GM19035 (cell line): ENCODE results near the gene HINT1.
"Not testable (repeated sequence)": the region's sequence is repeated elsewhere in the genome, so short reads cannot be mapped to it uniquely, and the experiment has no call there.

Source experiments
- ATAC-seq: cut with Tn5 transposase; IDR thresholded peaks from one replicate; pipeline ENCODE4 v1.9.1; 2021; ENCODE audit not compliant: unreplicated experiment

HINT1 gene

DNA sequence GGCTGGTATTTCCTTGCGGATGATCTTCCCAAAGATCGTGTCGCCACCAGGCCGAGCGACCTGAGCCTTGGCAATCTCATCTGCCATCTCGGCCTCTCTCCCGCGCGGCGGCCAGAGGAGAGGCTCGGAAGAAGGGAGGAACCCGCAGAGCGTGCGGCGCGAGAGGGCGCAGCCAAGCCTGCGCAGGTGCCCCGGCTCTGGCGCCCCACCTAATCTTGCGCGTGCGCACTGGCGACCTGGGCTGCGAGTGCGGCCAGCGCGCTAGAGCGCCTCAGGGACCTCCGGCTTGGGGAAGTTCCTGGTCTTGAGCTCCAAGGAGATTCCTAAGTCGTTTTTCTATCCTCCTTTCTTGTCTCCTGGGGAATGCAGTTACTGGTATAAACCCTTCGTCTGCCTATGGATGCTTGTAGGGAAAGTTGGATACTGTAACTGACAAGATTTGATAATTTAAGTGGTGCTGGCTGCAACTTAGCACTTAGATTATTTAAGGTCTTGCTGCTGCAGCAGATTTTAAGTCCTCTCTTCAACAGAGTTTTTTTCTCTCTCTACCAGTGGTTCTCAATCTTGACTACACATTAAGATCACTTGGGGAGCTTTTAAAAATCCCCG is at the start of gene HINT1:
TSS of gene HINT1 (minus strand) at position 138 of the 609 bp plus-strand sequence. CDS start at position 87, 51 bp downstream.
- ATAC-seq, result peak; percentile 84

DNA sequence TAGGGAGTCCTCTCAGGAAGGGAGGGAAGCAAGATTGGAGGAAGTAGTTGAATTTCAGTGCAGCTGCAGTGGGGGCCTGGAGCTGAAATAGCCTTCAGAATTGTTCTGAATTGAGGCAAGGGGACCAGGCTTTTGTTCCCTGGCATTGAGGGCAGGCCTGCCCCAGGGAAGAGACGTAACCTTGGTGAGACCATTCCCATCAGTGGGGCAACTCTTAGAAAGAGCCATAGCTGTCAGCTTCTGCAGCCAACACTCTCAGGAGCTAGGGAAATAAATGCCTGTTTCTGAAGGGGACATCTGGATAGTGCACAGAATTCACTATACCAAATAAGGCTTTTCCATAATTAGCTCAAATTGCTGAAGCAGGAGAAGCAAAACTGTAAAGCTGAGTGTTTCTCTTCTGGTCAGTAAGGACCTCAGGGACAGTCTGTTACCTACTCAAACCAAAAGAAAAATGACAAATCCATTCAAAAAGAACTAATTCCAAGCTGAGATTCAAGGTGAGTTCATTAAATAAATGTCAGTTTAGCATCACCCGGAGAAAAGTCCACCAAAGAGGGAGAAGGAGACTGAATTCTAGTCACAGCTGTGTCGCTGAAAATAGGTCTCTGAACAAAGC is 49.7 kb upstream of the HINT1 start:
- ATAC-seq, result no peak

DNA sequence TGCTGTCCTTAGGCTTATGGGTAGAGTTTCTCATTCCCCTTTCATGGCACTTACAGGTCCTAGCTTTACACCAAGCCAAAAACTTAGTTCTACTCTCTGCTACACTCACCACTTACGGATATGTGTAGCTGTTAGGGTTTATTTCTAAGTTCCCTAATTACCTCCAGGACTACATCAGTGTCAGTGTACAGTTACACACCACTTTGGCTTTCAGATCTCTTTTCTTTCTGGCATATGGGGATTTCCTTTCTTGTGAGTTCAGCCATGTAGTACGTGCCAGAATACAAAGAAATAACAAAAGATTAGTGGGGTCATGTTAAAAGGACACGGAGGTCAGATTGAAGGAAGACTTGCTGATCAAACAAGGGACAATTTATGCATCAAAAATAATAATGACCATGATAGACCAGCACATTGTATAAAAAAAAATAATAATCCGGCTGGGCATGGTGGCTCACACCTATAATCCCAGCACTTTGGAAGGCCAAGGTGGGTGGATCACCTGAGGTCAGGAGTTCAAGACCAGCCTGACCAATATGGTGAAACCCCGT is 47.5 kb upstream of the HINT1 start:
- no peak for ATAC-seq

DNA sequence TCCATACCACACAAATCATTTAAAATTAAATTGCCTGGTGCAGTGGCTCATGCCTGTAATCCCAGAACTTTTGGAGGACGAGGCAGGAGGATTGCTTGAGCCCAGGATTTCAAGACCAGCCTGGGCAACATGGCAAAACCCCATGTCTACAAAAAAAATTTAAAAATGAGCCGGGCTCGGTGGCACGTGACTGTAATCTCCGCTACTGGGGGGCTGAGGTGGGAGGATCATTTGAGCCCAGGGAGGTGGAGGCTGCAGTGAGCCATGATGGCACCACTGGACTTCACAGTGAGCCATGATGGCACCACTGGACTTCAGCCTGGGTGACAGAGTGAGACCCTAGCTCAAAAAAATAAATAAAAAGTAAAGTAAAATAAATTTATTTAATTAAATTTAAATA is 46.6 kb upstream of the HINT1 start:
- ATAC-seq, result no peak

DNA sequence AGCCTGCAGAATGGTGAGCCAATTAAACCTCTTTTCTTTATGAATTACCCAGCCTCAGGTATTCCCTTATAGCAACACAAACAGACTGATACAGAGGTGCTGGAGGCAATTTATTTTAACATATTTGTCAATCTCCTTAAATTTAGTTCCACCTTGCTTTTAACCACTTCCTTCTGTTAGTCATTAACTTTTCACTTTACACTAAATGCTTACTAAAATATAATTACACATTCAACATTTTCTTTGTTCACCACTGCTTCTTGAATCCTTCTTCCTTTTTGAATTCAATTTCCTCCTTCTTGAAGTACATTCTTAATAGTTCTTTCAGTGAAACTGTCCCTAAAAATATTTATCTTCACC is 45.1 kb upstream of the HINT1 start:
- no peak for ATAC-seq

DNA sequence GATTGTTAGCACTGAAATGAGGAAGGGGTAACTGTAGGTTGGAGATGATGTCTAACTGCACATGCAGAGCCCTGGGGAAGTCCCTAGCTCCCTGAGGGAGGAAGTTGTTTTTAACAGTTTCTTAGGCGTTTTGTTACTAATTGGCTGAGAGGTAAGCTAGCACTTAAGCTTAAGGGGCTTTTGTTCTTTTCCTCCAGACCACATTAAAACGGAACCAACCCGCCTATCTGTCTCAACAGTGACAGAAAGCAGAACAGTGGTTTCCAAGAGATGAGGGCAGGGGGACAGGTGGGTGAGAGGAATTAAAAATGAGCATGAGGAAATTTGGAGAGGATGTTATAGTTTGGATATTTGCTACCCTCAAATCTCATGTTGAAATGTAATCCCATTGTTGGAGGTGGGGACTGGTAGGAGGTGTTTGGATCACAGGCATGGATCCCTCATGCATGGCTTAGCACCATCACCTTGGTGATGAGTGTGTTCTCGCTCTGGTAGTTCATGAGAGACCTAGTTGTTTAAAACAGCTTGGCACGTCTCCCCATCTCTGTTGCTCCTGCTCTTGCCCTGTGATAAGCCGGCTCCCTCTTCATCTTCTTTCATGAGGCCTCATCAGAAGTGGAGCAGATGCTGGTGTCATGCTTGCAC is 44.6 kb upstream of the HINT1 start:
- ATAC-seq, result peak; percentile 93

DNA sequence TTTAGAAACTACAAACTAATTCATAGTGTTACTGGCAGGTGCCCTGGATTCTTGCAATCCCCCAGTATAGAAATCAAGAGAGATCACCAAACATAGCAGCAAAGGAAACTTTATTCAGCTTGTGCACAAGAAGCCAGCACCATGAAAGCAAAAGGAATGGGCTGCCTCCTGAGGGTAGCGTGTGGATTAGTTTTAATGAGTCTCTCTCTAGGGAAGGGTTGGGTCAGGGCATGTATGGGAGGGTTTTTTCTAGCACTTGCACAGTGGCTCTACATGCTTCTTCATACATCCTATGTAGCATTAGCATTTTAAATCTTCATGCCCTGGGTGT is 44.1 kb upstream of the HINT1 start:
- no peak for ATAC-seq

DNA sequence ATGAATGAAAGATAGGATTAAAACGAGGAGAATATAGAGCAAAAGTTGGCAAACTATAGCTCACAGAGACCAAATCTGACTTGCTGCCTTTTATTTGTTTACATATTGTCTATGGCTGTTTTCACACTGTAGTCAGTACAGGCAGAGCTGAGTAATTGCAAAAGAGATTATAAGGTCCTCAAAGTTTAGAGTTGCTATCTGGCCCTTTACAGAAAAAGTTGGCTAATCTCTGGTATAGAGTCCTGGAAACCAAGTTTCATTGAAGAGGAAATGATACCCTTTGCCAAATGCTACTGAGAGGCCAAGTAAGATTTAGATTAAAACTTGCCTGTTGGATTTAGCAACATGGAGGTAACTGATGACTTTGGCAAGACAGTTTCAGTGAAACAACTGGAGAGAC is 41.7 kb upstream of the HINT1 start:
- ATAC-seq, result no peak

DNA sequence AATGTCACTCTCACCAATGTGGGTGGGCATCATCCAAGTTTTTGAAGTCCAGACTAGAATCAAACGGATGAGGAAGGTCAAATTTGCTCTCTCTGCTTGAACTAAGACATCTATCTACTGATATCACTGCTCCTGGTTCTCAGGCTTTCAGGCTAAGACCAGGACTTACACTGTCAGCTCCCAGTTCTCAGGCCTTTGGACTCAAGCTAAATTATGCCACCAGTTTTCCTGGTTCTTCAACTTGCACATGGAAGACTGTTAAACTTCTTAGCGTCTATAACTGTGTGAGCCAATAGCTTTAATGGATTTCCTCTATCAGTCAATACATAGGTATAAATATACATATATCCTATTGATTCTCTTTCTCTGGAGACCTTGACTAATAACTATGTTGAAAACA is 41.0 kb upstream of the HINT1 start:
- ATAC-seq, result no peak

DNA sequence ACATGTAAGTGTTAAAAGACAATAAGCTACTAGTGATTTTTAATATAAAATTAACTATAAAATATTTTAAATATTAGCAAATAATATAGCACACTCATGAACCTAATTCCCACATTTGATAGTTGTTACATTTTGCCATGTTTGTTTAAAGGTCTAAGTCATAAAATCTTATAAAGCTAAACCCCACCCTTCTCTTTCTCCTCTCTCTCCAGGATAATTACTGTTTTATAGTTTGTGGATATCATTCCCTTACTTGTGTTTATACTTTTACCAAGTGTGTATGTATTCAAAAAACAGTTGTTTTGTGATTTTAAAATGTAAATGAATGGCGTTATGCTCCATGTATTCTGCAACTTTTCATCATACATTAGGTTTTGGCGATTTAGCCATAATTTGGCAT is 39.9 kb upstream of the HINT1 start:
- ATAC-seq, result no peak

DNA sequence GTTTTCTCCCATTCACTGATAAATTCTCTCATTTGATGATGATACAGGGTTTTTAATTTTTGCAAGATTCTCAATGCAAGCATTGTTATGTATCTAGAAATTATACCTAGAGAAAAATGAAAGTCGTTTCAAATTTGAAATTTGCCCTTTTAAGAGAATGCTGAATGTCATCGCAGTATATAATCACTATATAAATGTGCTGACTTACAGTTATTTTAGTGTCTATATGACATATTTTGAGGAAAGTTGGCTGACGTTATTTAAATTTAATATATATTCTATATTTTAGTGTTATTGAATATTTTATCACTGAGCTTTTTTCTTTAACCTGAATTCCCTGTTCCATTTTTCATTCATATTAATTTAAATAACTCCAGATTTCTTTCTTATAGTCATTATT is 35.5 kb upstream of the HINT1 start:
- ATAC-seq, result no peak

DNA sequence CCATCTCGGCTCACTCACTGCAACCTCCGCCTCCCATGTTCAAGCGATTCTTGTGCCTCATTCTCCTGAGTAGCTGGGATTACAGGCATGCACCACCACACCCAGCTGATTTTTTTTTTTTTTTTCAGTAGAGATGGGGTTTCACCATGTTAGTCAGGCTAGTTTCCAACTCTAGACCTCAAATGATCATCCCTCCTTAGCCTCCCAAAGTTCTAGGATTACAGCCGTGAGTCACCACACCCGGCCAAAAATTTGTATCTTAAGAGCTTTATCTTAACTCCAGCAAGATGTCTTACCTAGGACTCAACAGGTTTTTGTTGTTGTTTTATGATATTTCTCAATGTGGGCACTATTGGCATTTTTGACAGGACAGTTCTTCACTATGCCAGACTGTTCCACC is 33.6 kb upstream of the HINT1 start:
- no peak for ATAC-seq

DNA sequence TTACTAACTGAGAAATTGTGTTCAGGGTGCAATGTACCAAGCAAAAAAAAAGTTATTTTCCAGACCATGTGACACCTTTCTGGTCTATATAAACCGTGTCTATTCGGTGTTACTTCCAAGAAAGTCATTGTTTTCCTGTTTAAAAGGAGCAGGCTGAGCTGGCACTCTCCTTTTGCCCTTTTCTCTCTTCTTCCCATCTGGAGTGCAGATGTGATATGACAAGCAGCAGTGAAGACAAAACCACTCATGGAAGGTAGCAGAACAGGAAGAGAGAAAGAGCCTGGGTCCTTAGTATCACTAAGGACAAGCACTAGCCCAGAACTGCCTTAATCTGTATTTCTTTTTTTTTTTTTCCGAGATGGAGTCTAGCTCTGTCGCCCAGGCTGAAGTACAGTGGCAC is 31.3 kb upstream of the HINT1 start:
- ATAC-seq, result no peak

DNA sequence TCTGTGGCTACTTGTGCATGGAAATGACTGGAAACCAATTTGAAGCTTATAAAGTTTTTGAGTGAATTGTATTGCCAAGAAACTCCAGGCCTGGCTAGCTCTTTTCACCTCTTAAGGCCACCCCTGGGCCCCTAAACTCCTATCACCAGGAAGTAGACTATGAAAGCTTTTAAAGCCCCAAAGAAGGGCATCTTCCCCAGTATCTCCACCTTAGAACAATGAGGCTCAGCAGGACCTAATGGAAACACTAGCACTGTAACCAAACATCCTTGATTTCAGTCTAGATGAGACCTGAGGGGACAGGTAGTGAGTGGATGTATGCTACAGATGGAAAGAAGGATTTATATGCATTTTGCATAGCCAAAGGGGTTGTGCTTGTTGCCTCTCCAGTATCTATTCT is 30.6 kb upstream of the HINT1 start:
- no peak for ATAC-seq

DNA sequence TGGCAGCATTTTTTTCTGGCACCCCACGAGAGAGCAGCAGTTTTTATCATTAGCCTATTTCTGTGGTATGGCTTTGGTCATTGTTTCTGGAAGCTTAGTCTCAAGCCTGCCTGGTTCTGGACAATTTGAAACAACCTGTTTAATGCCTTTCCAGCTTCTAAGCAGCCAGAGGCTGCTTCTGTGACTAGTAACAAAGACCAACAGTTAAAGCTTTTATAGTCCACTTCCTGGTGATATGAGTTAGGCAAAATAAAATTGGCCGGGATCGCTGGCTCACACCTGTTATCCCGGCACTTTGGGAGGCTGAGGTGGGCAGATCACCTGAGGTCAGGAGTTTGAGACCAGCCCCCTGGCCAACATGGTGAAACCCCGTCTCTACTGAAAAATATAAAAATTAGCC is 29.7 kb upstream of the HINT1 start:
- no peak for ATAC-seq

DNA sequence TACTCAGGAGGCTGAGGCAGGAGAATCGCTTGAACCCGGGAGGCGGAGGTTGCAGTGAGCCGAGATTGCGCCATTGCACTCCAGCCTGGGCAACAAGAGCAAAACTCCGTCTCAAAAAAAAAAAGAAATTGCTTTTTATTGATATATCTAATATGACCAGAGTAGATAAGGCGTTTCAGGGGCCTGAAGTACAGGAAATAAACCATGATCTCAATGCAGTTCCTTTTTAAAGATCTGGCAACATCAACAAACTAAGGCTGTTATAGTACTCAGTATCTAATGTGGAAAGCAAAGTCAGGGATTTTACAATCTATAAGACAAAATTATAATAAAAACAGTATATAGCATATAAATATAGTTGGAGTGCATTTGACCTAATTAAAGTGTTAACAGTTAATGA is 28.8 kb upstream of the HINT1 start:
- not testable (repeated sequence) for ATAC-seq

DNA sequence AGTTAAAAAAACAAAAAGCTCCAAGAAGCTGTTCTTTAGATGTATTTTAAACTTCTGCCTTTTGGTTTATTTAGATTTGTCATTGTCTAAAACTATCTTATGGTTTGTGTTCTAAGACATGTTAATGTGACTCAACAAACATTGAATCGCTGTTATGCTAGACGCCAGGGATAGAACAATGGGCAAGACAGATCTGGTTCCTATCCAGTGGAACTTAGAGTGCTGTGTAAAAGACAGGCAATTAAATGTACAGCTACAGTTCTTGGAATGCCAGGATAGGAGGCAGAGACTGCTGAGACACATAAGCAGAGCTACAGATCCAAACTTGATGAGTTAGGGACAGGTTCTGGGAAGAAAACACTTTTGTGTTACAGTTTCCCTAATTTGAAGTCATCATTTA is 28.1 kb upstream of the HINT1 start:
- no peak for ATAC-seq

DNA sequence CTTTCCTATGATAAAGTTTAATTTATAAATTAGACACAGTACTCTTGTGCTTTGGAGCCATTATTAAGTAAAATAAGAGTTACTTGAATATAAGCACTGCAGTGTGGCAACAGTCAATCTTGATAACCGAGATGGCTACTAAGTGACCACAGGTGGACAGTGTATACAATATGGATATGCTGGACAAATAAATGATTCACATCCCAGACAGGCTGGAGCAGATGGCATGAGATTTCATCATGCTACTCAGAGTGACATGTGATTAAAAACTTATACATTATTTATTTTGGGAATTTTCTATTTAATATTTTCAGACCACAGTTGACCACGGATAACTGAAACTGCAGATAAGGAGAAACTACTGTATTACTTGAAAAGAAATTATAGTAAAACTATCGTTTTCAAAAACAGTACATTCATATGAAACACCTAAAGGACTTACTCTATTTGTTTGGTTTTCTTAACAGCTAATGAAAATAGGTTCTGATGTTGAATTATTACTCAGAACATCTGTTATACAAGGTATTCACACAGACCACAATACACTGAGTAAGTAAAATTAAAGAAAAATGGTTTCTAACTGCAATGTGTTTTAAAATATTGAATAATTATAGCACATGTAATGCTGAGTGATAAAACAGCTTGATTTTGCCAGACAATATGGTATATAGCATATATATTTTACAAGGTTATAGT is 21.7 kb upstream of the HINT1 start:
- no peak for ATAC-seq

DNA sequence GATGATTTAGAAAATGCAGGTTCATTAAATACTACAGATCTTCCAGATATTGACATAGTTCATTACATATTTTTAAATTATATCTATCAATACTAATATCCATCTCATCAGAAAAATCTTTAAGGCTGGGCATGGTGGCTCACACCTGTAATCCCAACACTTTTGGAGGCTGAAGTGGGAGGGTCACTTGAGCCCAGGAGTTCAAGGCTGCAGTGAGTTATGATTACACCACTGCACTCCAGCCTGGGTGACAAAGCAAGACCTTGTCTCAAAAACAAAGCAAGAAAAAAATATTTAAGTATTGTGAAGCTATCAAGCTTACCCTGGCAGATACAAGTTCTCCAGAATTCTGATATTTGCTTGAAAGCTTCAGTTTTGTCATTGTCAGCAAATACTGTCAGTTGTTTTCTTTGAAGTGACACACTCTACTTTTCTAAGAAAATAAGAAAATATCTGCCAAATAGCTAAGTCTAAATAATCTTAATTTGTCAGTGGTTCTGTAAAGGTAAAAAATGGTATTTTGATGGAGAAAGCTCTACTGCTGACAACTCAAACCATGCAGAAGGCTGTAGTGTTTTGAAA is 20.6 kb upstream of the HINT1 start:
- ATAC-seq, result no peak

DNA sequence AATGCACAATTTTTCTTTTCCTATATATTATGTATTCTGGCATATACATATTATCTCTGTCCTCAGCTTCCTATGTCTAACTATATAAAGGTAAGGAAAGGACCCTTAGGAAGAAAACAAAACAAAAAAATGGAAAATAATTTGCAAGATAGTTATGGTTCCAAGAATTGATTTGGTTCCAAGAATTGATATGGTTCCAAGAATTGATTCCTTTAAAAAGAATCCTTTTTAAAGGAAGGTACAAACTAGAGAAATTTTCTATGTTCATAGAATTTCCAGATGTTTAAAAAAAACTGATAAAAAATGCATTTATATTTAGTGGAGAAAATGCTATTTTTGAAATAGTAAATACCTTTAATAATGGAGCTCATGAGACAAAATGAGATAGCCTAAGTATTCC is 17.8 kb upstream of the HINT1 start:
- no peak for ATAC-seq

DNA sequence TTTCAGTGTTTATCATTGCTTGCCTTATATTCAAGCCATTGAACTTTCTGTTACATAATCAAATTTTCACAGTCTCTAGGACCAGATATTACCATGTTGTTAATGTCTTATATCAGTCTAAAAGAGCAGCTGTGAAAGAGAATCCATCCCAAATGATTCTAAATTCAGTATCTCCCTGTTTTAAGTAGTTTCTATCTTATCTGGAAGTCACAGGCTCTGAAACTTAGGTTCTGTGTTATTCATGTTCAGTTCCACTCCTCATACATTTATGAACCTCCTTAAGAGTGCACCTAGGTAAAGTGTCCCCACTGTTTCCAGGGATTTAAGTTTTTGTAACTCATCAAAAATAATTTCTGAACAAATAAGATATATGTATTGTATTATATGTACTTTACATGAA is 15.4 kb upstream of the HINT1 start:
- ATAC-seq, result no peak
